GM12878 (cell line): ENCODE data around the gene RSF1. TPM values are rescaled to one million over a fixed set of nuclear protein-coding genes. Genes with fewer than 3 reads are reported as not detected.

Experiments
- ATAC-seq: fragments of 200-7000 bp; cut with Tn5 transposase; 3 replicates; pipeline ENCODE4 v1.9.1; 2020; ENCODE audit warnings: mild to moderate bottlenecking, moderate library complexity
- BruUV-seq: library from RNA; stranded (reverse); fragments of 400-500 nt; replicated peaks from 2 replicates; lab custom pipeline; 2021; lab: Mats Ljungman, UMichigan
- CTCF ChIA-PET: fragments of 300-600 bp; sonication (Branson Sonifier 250); formaldehyde crosslinking; extraction: SDS; loops from one replicate; lab custom pipeline; 2021; ENCODE audit warnings: inconsistent platforms; lab: Yijun Ruan, JAX
- POLR2A ChIA-PET: fragments of 350-600 bp; formaldehyde crosslinking; extraction: SDS; loops from one replicate; lab custom pipeline; 2021; ENCODE audit warnings: inconsistent platforms; lab: Charles Lee
- RAD21 ChIA-PET: fragments of 300-600 bp; sonication (Branson Sonifier 250); formaldehyde crosslinking; loops from one replicate; lab custom pipeline; 2023; ENCODE audit warnings: antibody characterized with exemption; ENCODE audit not compliant: unreplicated experiment; lab: Charles Lee
- SMC1A ChIA-PET: fragments of 300-600 bp; sonication (Branson Sonifier 250); formaldehyde crosslinking; loops from one replicate; lab custom pipeline; 2023; ENCODE audit not compliant: unreplicated experiment, uncharacterized antibody; lab: Charles Lee
- DNase-seq: peaks from one replicate; pipeline ENCODE4 v3.0.0-alpha.2; 2011; ENCODE audit warnings: low read depth, low spot score
- FAIRE-seq: peaks from 3 replicates; lab custom pipeline; 2011; peaks lifted over from hg19 to GRCh38; lab: Jason Lieb, UNC
- H2AFZ ChIP-seq: 2 replicates; pipeline ENCODE4 v1.6.0; 2011; ENCODE audit warnings: low read depth, low read length, control low read depth; ENCODE audit not compliant: control insufficient read depth
- H3K27ac ChIP-seq: 2 replicates; pipeline ENCODE4 v1.5.1; 2011; ENCODE audit warnings: control low read depth; ENCODE audit not compliant: control insufficient read depth, insufficient read depth
- H3K27me3 ChIP-seq, 2 experiments: replicated peaks in 1 of 2; 2 replicates each; pipeline versions ENCODE4 v1.6.0 to v1.6.1; 2011; ENCODE audit warnings: low read length in 1 of 2; ENCODE audit not compliant: control insufficient read depth in 2 of 2, insufficient read depth in 2 of 2
- H3K36me3 ChIP-seq, 2 experiments: 2 replicates each; pipeline ENCODE4 v1.5.1; 2011; ENCODE audit warnings: low read length in 1 of 2; ENCODE audit not compliant: control insufficient read depth in 2 of 2, insufficient read depth in 2 of 2
- H3K4me1 ChIP-seq: 2 replicates; pipeline ENCODE4 v1.6.1; 2011; ENCODE audit warnings: mild to moderate bottlenecking, low read length, moderate library complexity, mixed read lengths; ENCODE audit not compliant: control insufficient read depth, insufficient read depth
- H3K4me2 ChIP-seq: 2 replicates; pipeline ENCODE4 v1.6.0; 2011; ENCODE audit warnings: control low read depth; ENCODE audit not compliant: control insufficient read depth, insufficient read depth
- H3K4me3 ChIP-seq: fragments of 200-600 bp; sonication (generic); 2 replicates; pipeline ENCODE4 v1.5.1; 2016
- H3K79me2 ChIP-seq: 2 replicates; pipeline ENCODE4 v1.6.0; 2011; ENCODE audit warnings: low read length; ENCODE audit not compliant: control insufficient read depth, insufficient read depth
- H3K9ac ChIP-seq: 2 replicates; pipeline ENCODE4 v1.8.0; 2011; ENCODE audit warnings: low read length, control low read depth, mixed read lengths; ENCODE audit not compliant: control insufficient read depth, insufficient read depth
- H3K9me3 ChIP-seq: replicated peaks from 3 replicates; pipeline ENCODE4 v1.5.1; 2011; ENCODE audit warnings: mild to moderate bottlenecking, low read length; ENCODE audit not compliant: control insufficient read depth, insufficient read depth
- H4K20me1 ChIP-seq: 2 replicates; pipeline ENCODE4 v1.6.0; 2011; ENCODE audit not compliant: control insufficient read depth, insufficient read depth
- ATF3 ChIP-seq: IDR thresholded peaks from 2 replicates; pipeline ENCODE4 v1.6.1; 2011; ENCODE audit warnings: low read depth, mild to moderate bottlenecking, low read length, moderate library complexity, borderline replicate concordance; ENCODE audit errors: extremely low read depth
- BCL3 ChIP-seq: IDR thresholded peaks from 2 replicates; pipeline ENCODE4 v1.6.1; 2011; ENCODE audit warnings: borderline replicate concordance, low read depth, mild to moderate bottlenecking, moderate library complexity, low read length; ENCODE audit not compliant: insufficient read depth, poor library complexity, severe bottlenecking
- BMI1 ChIP-seq: fragments of 450-650 bp; IDR thresholded peaks from 2 replicates; pipeline ENCODE4 v1.6.1; 2016; ENCODE audit warnings: mild to moderate bottlenecking, moderate library complexity, borderline replicate concordance
- CREB1 ChIP-seq: IDR thresholded peaks from 2 replicates; pipeline ENCODE4 v1.6.1; 2012; ENCODE audit warnings: low read depth, mild to moderate bottlenecking, inconsistent platforms
- DPF2 ChIP-seq: fragments of 450-650 bp; IDR thresholded peaks from 2 replicates; pipeline ENCODE4 v1.6.1; 2017; ENCODE audit warnings: mild to moderate bottlenecking
- JUNB ChIP-seq: IDR thresholded peaks from 2 replicates; pipeline ENCODE4 v1.6.1; 2016; ENCODE audit warnings: antibody characterized with exemption, mild to moderate bottlenecking
- JUND ChIP-seq: IDR thresholded peaks from 2 replicates; pipeline ENCODE4 v1.6.1; 2012; ENCODE audit warnings: low read depth, mild to moderate bottlenecking, low read length, improper control_type of control experiment, moderate library complexity
- MTA2 ChIP-seq: fragments of 450-650 bp; IDR thresholded peaks from 2 replicates; pipeline ENCODE4 v1.6.1; 2016; ENCODE audit warnings: low read depth, mild to moderate bottlenecking, moderate library complexity
- MXI1 ChIP-seq: fragments of 150-350 bp; IDR thresholded peaks from 2 replicates; pipeline ENCODE4 v1.6.1; 2011; ENCODE audit warnings: low read depth, mild to moderate bottlenecking, inconsistent platforms, low read length, improper control_type of control experiment
- NR2C1 ChIP-seq: fragments of 450-650 bp; IDR thresholded peaks from 2 replicates; pipeline ENCODE4 v1.6.1; 2017; ENCODE audit warnings: antibody characterized with exemption, mild to moderate bottlenecking, moderate library complexity
- NR2F1 ChIP-seq: fragments of 450-650 bp; conservative IDR thresholded peaks from 2 replicates; pipeline ENCODE4 v1.6.1; 2017; ENCODE audit warnings: mild to moderate bottlenecking
- PAX5 ChIP-seq: IDR thresholded peaks from 2 replicates; pipeline ENCODE4 v1.6.1; 2011; ENCODE audit warnings: low read depth, low read length, borderline replicate concordance
- TAF1 ChIP-seq: IDR thresholded peaks from 2 replicates; pipeline ENCODE4 v1.6.1; 2011; ENCODE audit warnings: mild to moderate bottlenecking, low read depth, low read length, borderline replicate concordance
- YY1 ChIP-seq: IDR thresholded peaks from 2 replicates; pipeline ENCODE4 v1.6.1; 2011; ENCODE audit warnings: low read depth, mild to moderate bottlenecking, low read length
- ZBTB33 ChIP-seq: fragments of 450-650 bp; IDR thresholded peaks from 2 replicates; pipeline ENCODE4 v1.6.1; 2017; ENCODE audit warnings: mild to moderate bottlenecking
- ZBTB4 ChIP-seq: fragments of 450-650 bp; formaldehyde crosslinking; IDR thresholded peaks from 2 replicates; pipeline ENCODE4 v1.4.0; 2022; ENCODE audit warnings: mild to moderate bottlenecking, moderate library complexity
- WGBS: methylation state at CpG from one replicate; pipeline ENCODE4 v1.1.6; 2016; ENCODE audit warnings: low lambda C conversion rate; ENCODE audit not compliant: insufficient replicate concordance, insufficient coverage; ENCODE audit errors: missing lambda C conversion rate; 5-methylcytosine and 5-hydroxymethylcytosine counted together
- in situ Hi-C: fragments of 300-500 bp; cut with MboI; formaldehyde crosslinking; loops from 9 replicates; pipeline ENCODE4 v1.14.3; 2018; ENCODE audit warnings: mixed read lengths
- intact Hi-C: fragments of 100-400 bp; cut with micrococcal nuclease; formaldehyde crosslinking; loops from one replicate; pipeline ENCODE4 v1.14.2; 2022; ENCODE audit not compliant: unreplicated experiment
- polyA plus RNA-seq, 11 experiments: library from polyadenylated mRNA; depleted of rRNA in 4 of 11; unstranded in 6 of 11; stranded (reverse) in 5 of 11; fragments of >200 nt; fragmentation: Nextera tagmentation in 4 of 11; fragmentation: Illumina TruSeq in 1 of 11; extraction: Ambion mirVana in 4 of 11; extraction: Trizol in 1 of 11; gene quantifications; 1 replicate in 1 of 11; 2 replicates in 10 of 11; pipeline versions ENCODE4 v1.2.1 to v1.2.3, GENCODE V29; 2011 to 2016; ENCODE audit warnings: inconsistent platforms in 2 of 11, missing spikeins in 2 of 11, low read depth in 1 of 11
- total RNA-seq, 4 experiments: library from RNA; depleted of rRNA in 3 of 4; stranded (reverse); fragments of >200 nt in 3 of 4; fragmentation: Illumina TruSeq in 1 of 4; extraction: Trizol in 1 of 4; gene quantifications; 2 replicates each; pipeline versions ENCODE4 v1.2.1 to v1.2.3, GENCODE V29; 2013 to 2021

Gene RSF1
- total and polyA plus RNA-seq, 10 of the 15 experiments (the other 5 are each of a cell fraction or from before 2014, with no cell fraction given), result 9.0 to 45.3 (median 30.0) TPM

- BruUV-seq, result no TSS peak
- Histone ChIP-seq H2AFZ (no peak overlapping the region), H3K27me3 (no peaks in the 10 kb centered on the region), H3K79me2 (no peaks in the 10 kb centered on the region; the same call in none of the 2 replicates), H3K9me3 (no peaks in the 10 kb centered on the region), H3K9ac (no peak overlapping the region), H3K4me3 (no peak overlapping the region), H4K20me1 (no peaks in the 10 kb centered on the region; the same call in none of the 2 replicates), H3K4me1 (no peaks in the 10 kb centered on the region), H3K36me3 (peaks cover 0 to 15% of the 10 kb centered on the region in 2 experiments; a peak in 2 of 4 replicates), H3K27ac (no peak overlapping the region), H3K4me2 (no peak overlapping the region)
- FAIRE-seq (no peak), ATAC-seq (no peak), DNase-seq (no peak)
- WGBS, result 100% methylated on average over 6 of the region's 6 CpGs
- ChIA-PET SMC1A (interaction anchor here (0.6 kb wide), 1 partner anchor 325 kb away, joined by 6 read pairs; no protein-coding TSS in a partner anchor), CTCF (interaction anchor here (1.0 to 1.5 kb wide), 3 partner anchors 58 to 814 kb away, joined by 3 read pairs; no protein-coding TSS in a partner anchor), POLR2A (no interaction called here), RAD21 (no interaction called here)
- intact Hi-C loops (no loop called here), in situ Hi-C loops (no loop called here)
- TF ChIP-seq TAF1 (no peak), MTA2 (no peak), BCL3 (no peak), ZBTB33 (no peak), CREB1 (no peak), YY1 (no peak), ZBTB4 (CRISPR knock-in tag) (no peak), JUNB (no peak), DPF2 (no peak), NR2C1 (no peak), JUND (no peak), ATF3 (no peak), PAX5 (no peak), MXI1 (no peak), BMI1 (no peak), NR2F1 (no peak)
Measured at GRCh38 chr11:77750394-77751156, 69.9 kb downstream of the RSF1 start.
